AG04449 (cell line): ENCODE measurements around the gene ATXN2.
"Not testable (repeated sequence)": the region's sequence is repeated elsewhere in the genome, so short reads cannot be mapped to it uniquely, and the experiment has no call there.

Experiments used
- CTCF ChIA-PET: fragments of 350-600 bp; formaldehyde crosslinking; extraction: SDS; loops from one replicate; lab custom pipeline; 2021; ENCODE audit warnings: antibody characterized with exemption; lab: Yijun Ruan, JAX
- POLR2A ChIA-PET: fragments of 400-600, 350-600 bp; formaldehyde crosslinking; extraction: SDS; loops from one replicate; lab custom pipeline; 2020; ENCODE audit warnings: antibody characterized with exemption, inconsistent platforms; lab: Yijun Ruan, JAX
- DNase-seq: peaks from one replicate; pipeline ENCODE4 v3.0.0-alpha.2; 2010; ENCODE audit warnings: low read depth, low spot score
- H3K4me3 ChIP-seq: 2 replicates; pipeline ENCODE4 v1.5.1; 2011; ENCODE audit warnings: low read depth, mild to moderate bottlenecking, control low read depth, low read length
- CTCF ChIP-seq: IDR thresholded peaks from one replicate; pipeline ENCODE4 v1.5.1; 2011; ENCODE audit warnings: mild to moderate bottlenecking, moderate library complexity, low read length, control low read depth, inconsistent platforms; ENCODE audit not compliant: insufficient read depth; ENCODE audit errors: missing control alignments

Gene ATXN2

GRCh38 chr12:111506260-111506659 lies 92.9 kb downstream of the ATXN2 start:
- TF ChIP-seq CTCF = no peak
- DNase-seq = no peak
- H3K4me3 ChIP-seq = no peak overlapping the region
- ChIA-PET POLR2A (no interaction called here), CTCF (interaction anchor here (1.2 kb wide), 2 partner anchors 10 to 109 kb away, joined by 3 read pairs; no protein-coding TSS in a partner anchor)

GRCh38 chr12:111505601-111506036 lies 93.5 kb downstream of the ATXN2 start:
- H3K4me3 ChIP-seq = no peak overlapping the region
- ChIA-PET CTCF (interaction anchor here (1.2 kb wide), 2 partner anchors 9 to 109 kb away, joined by 3 read pairs; no protein-coding TSS in a partner anchor), POLR2A (no interaction called here)
- DNase-seq = no peak
- no peak for TF ChIP-seq CTCF

- no peak for TF ChIP-seq CTCF
- no peak for DNase-seq
- ChIA-PET POLR2A (no interaction called here), CTCF (interaction anchor here (0.8 to 1.3 kb wide), 4 partner anchors 10 to 107 kb away, joined by 3 to 5 read pairs (median 3); no protein-coding TSS in a partner anchor)
- no peak overlapping the region for H3K4me3 ChIP-seq
Observed at GRCh38 chr12:111503116-111503515, 96.0 kb downstream of the ATXN2 start.

- H3K4me3 ChIP-seq = no peak overlapping the region
- no peak for TF ChIP-seq CTCF
- ChIA-PET CTCF (interaction anchor here (2.4 kb wide), 1 partner anchor 98 kb away, joined by 9 read pairs; no protein-coding TSS in a partner anchor), POLR2A (no interaction called here)
- no peak for DNase-seq
Observed at GRCh38 chr12:111494676-111495075, 104.4 kb downstream of the ATXN2 start.

GRCh38 chr12:111492979-111493378 lies 106.1 kb downstream of the ATXN2 start:
- H3K4me3 ChIP-seq, DNase-seq: not testable (repeated sequence)
- ChIA-PET POLR2A (interaction anchor here (0.6 kb wide), 1 partner anchor 10 kb away, joined by 3 read pairs; no protein-coding TSS in a partner anchor), CTCF (interaction anchor here (1.3 to 2.8 kb wide), 2 partner anchors 24 to 97 kb away, joined by 4 to 17 read pairs; no protein-coding TSS in a partner anchor)

GRCh38 chr12:111488798-111489197 lies 110.3 kb downstream of the ATXN2 start:
- TF ChIP-seq CTCF = no peak
- CTCF ChIA-PET = interaction anchor here (0.6 to 4.2 kb wide), 4 partner anchors 37 to 913 kb away, joined by 3 to 25 read pairs (median 4); no protein-coding TSS in a partner anchor
- no peak for DNase-seq
- no peak overlapping the region for H3K4me3 ChIP-seq
- POLR2A ChIA-PET = no interaction called here
